HEK293T (cell line): ENCODE data around the gene FFAR3.

Experiments
- CTCF ChIA-PET: fragments of 350-600 bp; formaldehyde crosslinking; extraction: SDS; loops from one replicate; lab custom pipeline; 2021; ENCODE audit warnings: antibody characterized with exemption, inconsistent platforms; lab: Yijun Ruan, JAX
- POLR2A ChIA-PET: fragments of 350-600 bp; formaldehyde crosslinking; extraction: SDS; loops from one replicate; lab custom pipeline; 2020; ENCODE audit warnings: antibody characterized with exemption, inconsistent platforms; lab: Yijun Ruan, JAX
- DNase-seq: peaks from one replicate; pipeline ENCODE4 v3.0.0; 2012; ENCODE audit warnings: mixed read lengths; ENCODE audit errors: extremely low spot score
- ARNT ChIP-seq: fragments of 450-650 bp; IDR thresholded peaks from 2 replicates; pipeline ENCODE4 v1.6.1; 2017; ENCODE audit warnings: mild to moderate bottlenecking
- BHLHE40 ChIP-seq: fragments of 450-650 bp; IDR thresholded peaks from 2 replicates; pipeline ENCODE4 v1.6.1; 2016; ENCODE audit warnings: mild to moderate bottlenecking, moderate library complexity, borderline replicate concordance
- CTBP1 ChIP-seq: fragments of 450-650 bp; IDR thresholded peaks from 2 replicates; pipeline ENCODE4 v1.6.1; 2016; ENCODE audit warnings: borderline replicate concordance
- ELF4 ChIP-seq: fragments of 450-650 bp; IDR thresholded peaks from 2 replicates; pipeline ENCODE4 v1.6.1; 2017; ENCODE audit warnings: antibody characterized with exemption
- FOXA1 ChIP-seq: fragments of 450-650 bp; IDR thresholded peaks from 2 replicates; pipeline ENCODE4 v1.6.1; 2016; ENCODE audit warnings: mild to moderate bottlenecking
- FOXK2 ChIP-seq: fragments of 450-650 bp; IDR thresholded peaks from 2 replicates; pipeline ENCODE4 v1.6.1; 2016; ENCODE audit warnings: mild to moderate bottlenecking
- FOXM1 ChIP-seq: fragments of 450-650 bp; IDR thresholded peaks from 2 replicates; pipeline ENCODE4 v1.6.1; 2017; ENCODE audit warnings: mild to moderate bottlenecking, borderline replicate concordance
- HDGF ChIP-seq: fragments of 450-650 bp; IDR thresholded peaks from 2 replicates; pipeline ENCODE4 v1.6.1; 2017; ENCODE audit warnings: antibody characterized with exemption, borderline replicate concordance
- L3MBTL2 ChIP-seq: fragments of 450-650 bp; conservative IDR thresholded peaks from 2 replicates; pipeline ENCODE4 v1.6.1; 2016; ENCODE audit warnings: mild to moderate bottlenecking
- LEF1 ChIP-seq: fragments of 450-650 bp; IDR thresholded peaks from 2 replicates; pipeline ENCODE4 v1.6.1; 2017; ENCODE audit warnings: mild to moderate bottlenecking, borderline replicate concordance
- NFRKB ChIP-seq: fragments of 450-650 bp; IDR thresholded peaks from 2 replicates; pipeline ENCODE4 v1.6.1; 2016; ENCODE audit warnings: mild to moderate bottlenecking, moderate library complexity
- SP1 ChIP-seq: fragments of 450-650 bp; IDR thresholded peaks from 2 replicates; pipeline ENCODE4 v1.6.1; 2017
- SUZ12 ChIP-seq: fragments of 450-650 bp; IDR thresholded peaks from 2 replicates; pipeline ENCODE4 v1.6.1; 2016; ENCODE audit warnings: mild to moderate bottlenecking
- TARDBP ChIP-seq: fragments of 450-650 bp; IDR thresholded peaks from 2 replicates; pipeline ENCODE4 v1.6.1; 2016
- ZNF384 ChIP-seq: fragments of 450-650 bp; IDR thresholded peaks from 2 replicates; pipeline ENCODE4 v1.6.1; 2016
- TF ChIP-seq, protein P1 (sequence below): fragments of 450-650 bp; IDR thresholded peaks from 2 replicates; pipeline ENCODE4 v1.6.1; 2016

FFAR3 gene

GRCh38 chr19:35311901-35312665, 46.2 kb upstream of the FFAR3 start:
- no peak for DNase-seq
- TF ChIP-seq NFRKB: no peak
- no peak for TF ChIP-seq SUZ12
- TF ChIP-seq CTBP1: no peak
- no peak for TF ChIP-seq TARDBP
- TF ChIP-seq HDGF: no peak
- ChIA-PET CTCF (no interaction called here), POLR2A (no interaction called here)

- CTCF ChIA-PET: no interaction called here
- TF ChIP-seq, protein P1, sequence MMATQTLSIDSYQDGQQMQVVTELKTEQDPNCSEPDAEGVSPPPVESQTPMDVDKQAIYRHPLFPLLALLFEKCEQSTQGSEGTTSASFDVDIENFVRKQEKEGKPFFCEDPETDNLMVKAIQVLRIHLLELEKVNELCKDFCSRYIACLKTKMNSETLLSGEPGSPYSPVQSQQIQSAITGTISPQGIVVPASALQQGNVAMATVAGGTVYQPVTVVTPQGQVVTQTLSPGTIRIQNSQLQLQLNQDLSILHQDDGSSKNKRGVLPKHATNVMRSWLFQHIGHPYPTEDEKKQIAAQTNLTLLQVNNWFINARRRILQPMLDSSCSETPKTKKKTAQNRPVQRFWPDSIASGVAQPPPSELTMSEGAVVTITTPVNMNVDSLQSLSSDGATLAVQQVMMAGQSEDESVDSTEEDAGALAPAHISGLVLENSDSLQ: no peak
- TF ChIP-seq FOXA1 (no peak), TARDBP (no peak), LEF1 (no peak), L3MBTL2 (no peak), SUZ12 (no peak), FOXM1 (no peak), CTBP1 (no peak), ARNT (no peak)
Measured at GRCh38 chr19:35313587-35313986, 44.7 kb upstream of the FFAR3 start.

DNA sequence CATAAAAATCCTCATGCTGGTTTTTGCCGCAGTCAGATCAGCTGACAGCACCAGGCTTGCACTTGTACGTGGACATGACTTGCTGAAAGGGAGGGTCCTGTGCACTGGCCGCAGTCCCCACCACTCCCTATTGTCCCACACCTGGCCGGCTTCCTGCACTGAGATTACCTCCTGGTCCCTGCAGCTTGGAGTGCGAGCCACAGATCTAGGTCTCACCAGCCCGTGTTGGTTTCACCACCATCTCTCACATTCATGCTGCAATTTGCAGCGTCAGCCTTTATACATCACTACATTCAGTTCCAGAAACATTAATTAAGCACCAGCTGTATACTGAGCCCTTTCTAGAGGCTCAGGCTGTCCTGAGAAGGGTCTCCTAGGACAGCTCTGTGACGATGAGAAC, 44.2 kb upstream of the FFAR3 start:
- no peak for TF ChIP-seq FOXM1
- no peak for TF ChIP-seq ARNT
- TF ChIP-seq ELF4: no peak
- TF ChIP-seq HDGF: no peak
- no peak for TF ChIP-seq NFRKB
- no peak for TF ChIP-seq FOXA1
- no peak for TF ChIP-seq ZNF384
- no peak for TF ChIP-seq BHLHE40
- no peak for TF ChIP-seq SUZ12
- no peak for TF ChIP-seq SP1
- no peak for TF ChIP-seq LEF1
- TF ChIP-seq, protein P1: no peak
- TF ChIP-seq FOXK2: no peak
- TF ChIP-seq L3MBTL2: no peak
- no peak for TF ChIP-seq CTBP1
- ChIA-PET POLR2A (no interaction called here), CTCF (no interaction called here)
- no peak for DNase-seq

More at GRCh38 chr19:35313587-35313986, 44.7 kb upstream of the FFAR3 start:
- POLR2A ChIA-PET: no interaction called here
- DNase-seq: no peak

GRCh38 chr19:35314858-35315470, 43.3 kb upstream of the FFAR3 start:
- DNase-seq: no peak
- POLR2A ChIA-PET: no interaction called here
- CTCF ChIA-PET: no interaction called here
- TF ChIP-seq FOXK2: no peak
- TF ChIP-seq FOXM1: no peak
- TF ChIP-seq NFRKB: no peak
- TF ChIP-seq TARDBP: no peak
- TF ChIP-seq LEF1: no peak
- TF ChIP-seq L3MBTL2: no peak
- no peak for TF ChIP-seq ARNT
- TF ChIP-seq FOXA1: no peak
- TF ChIP-seq SUZ12: no peak
- TF ChIP-seq HDGF: no peak
- TF ChIP-seq SP1: no peak
- TF ChIP-seq ZNF384: no peak
- TF ChIP-seq, protein P1: no peak
- TF ChIP-seq BHLHE40: no peak
- TF ChIP-seq ELF4: no peak
- no peak for TF ChIP-seq CTBP1

DNA sequence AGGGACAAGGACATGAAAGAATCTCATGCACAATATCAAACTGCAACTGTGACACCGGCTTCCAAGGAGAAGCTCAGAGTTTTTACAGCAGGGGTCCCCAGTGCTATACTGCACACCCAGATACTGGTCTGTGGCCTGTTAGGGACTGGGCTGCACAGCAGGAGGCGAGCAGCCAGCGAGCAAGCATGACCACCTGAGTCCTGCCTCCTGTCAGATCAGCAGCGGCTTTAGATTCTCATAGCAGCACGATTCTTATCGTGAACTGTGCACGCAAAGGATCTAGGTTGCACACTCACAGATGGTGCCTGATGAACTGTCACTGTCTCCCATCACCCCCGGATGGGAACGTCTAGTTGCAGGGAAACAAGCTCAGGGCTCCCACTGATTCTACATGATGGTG, 42.4 kb upstream of the FFAR3 start:
- CTCF ChIA-PET: no interaction called here
- no peak for TF ChIP-seq HDGF
- TF ChIP-seq TARDBP: no peak
- no peak for TF ChIP-seq ARNT
- no peak for TF ChIP-seq LEF1
- TF ChIP-seq, protein P1: no peak
- no peak for TF ChIP-seq BHLHE40
- TF ChIP-seq FOXK2: no peak
- no peak for TF ChIP-seq NFRKB
- no peak for TF ChIP-seq SP1
- no peak for TF ChIP-seq ZNF384
- TF ChIP-seq L3MBTL2: no peak
- no peak for TF ChIP-seq ELF4
- TF ChIP-seq SUZ12: no peak
- no peak for TF ChIP-seq FOXM1
- TF ChIP-seq FOXA1: no peak
- POLR2A ChIA-PET: no interaction called here
- DNase-seq: no peak
